ENCODE measurements around the gene CYP26A1.

GRCh38 chr10:93125966-93126365 is 52.3 kb downstream of the CYP26A1 start:
- TF ChIP-seq CTCF (IDR thresholded peaks at IDR 0.05) (no peak), POLR2A (IDR thresholded peaks at IDR 0.05; ENCODE audit: low read depth) (no peak), POLR2AphosphoS5 (IDR thresholded peaks at IDR 0.05) (no peak)
